Measurements from ENCODE around the gene ERCC8. TPM values are rescaled to one million over a fixed set of nuclear protein-coding genes. Genes with fewer than 3 reads are reported as not detected.

Gene ERCC8
- total RNA-seq, 1 donor from 2014 or later: 9.1 TPM

GRCh38 chr5:60980511-60980910, 35.6 kb upstream of the ERCC8 start:
- intact Hi-C loops (cut with DNase I): no loop called here
- DNase-seq: no peak
- H3K27ac ChIP-seq: no peak overlapping the region
- ATAC-seq: no peak
- H3K9me3 ChIP-seq: no peaks in the 10 kb centered on the region
- H3K27me3 ChIP-seq: no peaks in the 10 kb centered on the region
- no peaks in the 10 kb centered on the region for H3K4me1 ChIP-seq
- no peak overlapping the region for H3K4me3 ChIP-seq
- TF ChIP-seq CTCF (IDR thresholded peaks at IDR 0.05): no peak
- H3K36me3 ChIP-seq: no peaks in the 10 kb centered on the region

- ATAC-seq: no peak
- Histone ChIP-seq H3K27me3 (no peaks in the 10 kb centered on the region), H3K4me1 (no peaks in the 10 kb centered on the region), H3K36me3 (no peaks in the 10 kb centered on the region), H3K9me3 (no peaks in the 10 kb centered on the region), H3K4me3 (no peak overlapping the region), H3K27ac (no peak overlapping the region)
- TF ChIP-seq CTCF (IDR thresholded peaks at IDR 0.05): no peak
- intact Hi-C loops (cut with DNase I): no loop called here
- DNase-seq: no peak
Measured at GRCh38 chr5:60978968-60979367, 34.1 kb upstream of the ERCC8 start.

- no peaks in the 10 kb centered on the region for H3K36me3 ChIP-seq
- no peak overlapping the region for H3K27ac ChIP-seq
- H3K4me1 ChIP-seq: no peaks in the 10 kb centered on the region
- TF ChIP-seq CTCF (IDR thresholded peaks at IDR 0.05): no peak
- DNase-seq: no peak
- ATAC-seq: no peak
- H3K27me3 ChIP-seq: no peaks in the 10 kb centered on the region
- intact Hi-C loops (cut with DNase I): no loop called here
- no peak overlapping the region for H3K4me3 ChIP-seq
- H3K9me3 ChIP-seq: no peaks in the 10 kb centered on the region
Measured at GRCh38 chr5:60977956-60978737, 33.3 kb upstream of the ERCC8 start.

GRCh38 chr5:60972231-60972630, 27.4 kb upstream of the ERCC8 start:
- H3K27ac ChIP-seq: no peak overlapping the region
- ATAC-seq: no peak
- intact Hi-C loops (cut with DNase I): no loop called here

GRCh38 chr5:60961685-60962084, 16.8 kb upstream of the ERCC8 start:
- Histone ChIP-seq H3K4me1 (no peaks in the 10 kb centered on the region), H3K4me3 (no peak overlapping the region), H3K36me3 (no peaks in the 10 kb centered on the region), H3K27ac (no peak overlapping the region), H3K27me3 (no peaks in the 10 kb centered on the region), H3K9me3 (no peaks in the 10 kb centered on the region)
- intact Hi-C loops (cut with DNase I): no loop called here
- ATAC-seq (no peak), DNase-seq (no peak)
- no peak for TF ChIP-seq CTCF (IDR thresholded peaks at IDR 0.05)

More at GRCh38 chr5:60972231-60972630, 27.4 kb upstream of the ERCC8 start:
- H3K9me3 ChIP-seq: peaks cover 15% of the 10 kb centered on the region
- no peaks in the 10 kb centered on the region for H3K36me3 ChIP-seq
- no peaks in the 10 kb centered on the region for H3K27me3 ChIP-seq
- DNase-seq: no peak
- H3K4me3 ChIP-seq: no peak overlapping the region
- no peak for TF ChIP-seq CTCF (IDR thresholded peaks at IDR 0.05)
- H3K4me1 ChIP-seq: no peaks in the 10 kb centered on the region

All from upper lobe of right lung (tissue), 1 donor.